ACHN (cell line): Measurements from ENCODE around the gene SLC35F1.
A peak's percentile ranks its signal among the peaks of the same experiment; 100 is the strongest.

Source experiments
- DNase-seq: peaks from one replicate; pipeline ENCODE4 v3.0.0-alpha.2; 2015
- in situ Hi-C: cut with HindIII; loops from 2 replicates; pipeline ENCODE4 v1.10.0; 2017; ENCODE audit warnings: low sequenced_read_pairs, low pct_ligation_motif_present, low pct_unique_long_range_greater_than_20kb

SLC35F1 gene

DNA sequence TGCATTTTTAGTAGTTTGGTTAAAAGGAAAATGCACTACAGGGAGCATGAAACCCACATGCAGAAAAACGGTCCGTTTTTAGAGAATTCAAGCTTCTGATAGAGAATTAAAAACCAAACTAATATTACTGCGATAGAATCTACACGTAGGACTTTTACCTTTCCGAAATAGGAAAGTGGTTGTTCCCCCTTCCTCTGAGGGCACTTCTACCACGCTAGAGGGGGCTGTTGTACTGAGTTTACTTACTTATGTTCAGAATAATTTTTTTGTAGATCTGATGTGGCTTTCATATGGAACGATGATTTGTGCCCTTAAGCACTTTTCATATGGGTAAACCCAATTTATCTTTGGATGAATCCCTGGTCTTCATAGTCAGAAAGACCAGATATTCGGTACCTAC, 376.7 kb downstream of the SLC35F1 start:
- in situ Hi-C loops, result no loop called here
- peak; percentile 63 for DNase-seq

DNA sequence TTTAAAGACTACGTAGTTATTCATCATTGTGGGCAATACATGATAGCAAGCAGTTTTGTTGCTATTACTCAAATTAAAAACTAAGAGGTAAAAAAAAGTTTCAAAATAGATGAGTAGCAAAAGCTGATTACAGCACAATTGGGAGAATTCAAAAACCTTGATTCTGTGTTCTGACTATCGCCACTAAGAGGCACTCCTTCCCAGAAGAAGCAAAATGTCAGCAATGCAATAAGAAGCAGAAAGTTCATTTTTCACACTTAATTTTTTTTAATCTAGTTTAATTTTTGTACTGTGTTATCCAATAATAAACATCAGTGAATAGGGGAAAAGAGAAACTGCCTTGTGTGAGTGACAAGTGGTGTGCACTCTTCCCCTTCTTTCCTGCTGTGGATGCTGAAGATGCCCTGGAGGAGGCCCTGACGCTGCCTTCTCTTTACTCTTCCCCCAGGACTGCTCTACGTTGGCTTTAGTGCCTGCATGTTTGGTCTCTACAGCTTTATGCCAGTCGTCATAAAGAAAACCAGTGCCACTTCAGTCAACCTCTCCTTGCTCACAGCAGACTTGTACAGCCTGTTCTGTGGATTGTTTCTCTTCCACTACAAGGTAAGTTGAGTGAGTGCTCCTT, 377.8 kb downstream of the SLC35F1 start:
- in situ Hi-C loops, result no loop called here

DNA sequence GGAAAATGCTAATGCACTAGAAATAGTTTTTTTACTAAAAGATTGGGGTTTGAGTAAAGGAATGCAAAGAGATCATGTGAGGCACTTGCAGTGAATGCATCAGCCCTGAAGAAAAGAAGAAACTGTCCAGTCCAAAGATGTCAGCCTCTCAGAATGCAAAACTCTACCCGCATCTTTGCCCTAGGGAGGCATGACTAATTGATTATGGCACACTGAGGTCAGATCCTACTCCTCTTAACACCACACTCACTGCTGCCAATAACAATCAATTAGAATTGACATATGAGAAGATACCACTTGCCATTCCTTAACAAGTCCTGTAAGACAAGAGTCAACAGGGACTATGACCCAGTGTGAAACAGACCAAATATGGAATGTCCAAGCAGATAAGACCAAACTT, 378.7 kb downstream of the SLC35F1 start:
- in situ Hi-C loops, result no loop called here
- DNase-seq, result no peak

More for the DNA sequence above, 377.8 kb downstream of the SLC35F1 start:
- DNase-seq, result peak; percentile 12

DNA sequence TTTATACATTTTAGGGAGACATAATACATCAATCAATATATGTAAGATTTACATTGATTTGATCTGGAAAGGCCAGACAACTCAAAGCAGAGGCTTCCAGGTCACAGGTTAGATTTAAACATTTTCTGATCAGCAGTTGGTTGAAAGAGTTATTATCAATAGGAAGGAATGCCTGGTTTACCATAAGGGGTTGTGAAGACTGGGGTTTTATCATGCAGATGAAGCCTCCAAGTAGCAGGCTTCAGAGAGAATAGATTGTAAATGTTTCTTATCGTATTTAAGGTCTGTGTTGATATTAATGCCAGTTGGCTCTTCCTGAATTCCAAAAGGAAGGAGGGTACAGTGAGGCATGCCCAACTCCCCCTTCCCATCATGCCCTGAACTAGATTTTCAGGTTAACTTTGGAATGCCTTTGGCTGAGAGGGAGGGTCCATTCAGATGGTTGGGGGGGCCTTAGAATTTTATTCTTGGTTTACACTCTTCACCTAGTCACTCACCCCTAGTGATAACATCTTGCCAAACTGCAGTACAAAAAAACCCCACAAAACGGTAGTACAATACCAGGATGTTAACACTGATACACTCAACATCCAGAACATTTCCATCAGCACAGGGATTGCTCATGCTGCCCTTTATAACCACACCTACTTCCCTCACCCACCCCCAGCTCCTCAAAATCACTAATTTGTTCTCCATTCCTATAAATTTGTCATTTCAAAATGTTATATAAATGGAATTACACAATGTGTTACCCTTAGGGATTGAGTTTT, 381.5 kb downstream of the SLC35F1 start:
- in situ Hi-C loops, result no loop called here
- no peak for DNase-seq

DNA sequence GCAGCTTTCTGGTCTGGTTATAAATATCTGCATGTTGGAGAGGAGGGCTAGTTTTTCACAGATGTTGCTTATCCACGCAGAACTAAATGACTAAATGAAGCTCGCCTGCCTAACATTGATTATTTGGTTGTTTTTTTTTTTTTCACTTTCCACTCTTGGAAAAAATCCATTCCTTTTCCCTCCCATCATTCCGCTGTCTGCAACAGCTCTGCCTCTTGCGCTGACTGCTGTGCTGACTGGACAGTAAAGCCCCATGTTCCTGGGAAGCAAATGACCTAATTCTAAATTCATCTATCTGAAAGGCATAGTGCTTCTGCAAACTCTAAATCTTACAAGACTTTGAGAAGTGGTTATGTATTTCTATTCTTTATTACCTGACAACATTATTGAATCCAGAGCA, 385.5 kb downstream of the SLC35F1 start:
- DNase-seq, result no peak
- in situ Hi-C loops, result no loop called here

DNA sequence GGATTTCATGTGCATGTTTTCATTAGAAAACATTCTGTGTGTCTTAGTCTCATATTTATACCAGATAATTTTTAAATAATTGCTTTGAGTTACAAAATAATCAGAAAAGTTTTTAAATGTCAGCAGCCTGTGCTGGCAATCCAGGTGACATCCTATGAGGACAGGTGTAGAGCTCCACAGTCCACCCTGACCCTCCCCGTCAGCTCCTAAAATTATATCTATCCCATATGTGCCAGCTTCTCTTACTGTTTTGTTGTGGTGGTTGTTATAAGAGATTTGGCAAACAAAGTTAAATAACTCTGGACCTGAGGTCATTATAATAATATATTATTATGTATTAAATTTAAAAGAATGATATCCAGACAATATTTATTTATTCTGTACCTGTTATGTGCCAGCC, 387.8 kb downstream of the SLC35F1 start:
- in situ Hi-C loops, result no loop called here

DNA sequence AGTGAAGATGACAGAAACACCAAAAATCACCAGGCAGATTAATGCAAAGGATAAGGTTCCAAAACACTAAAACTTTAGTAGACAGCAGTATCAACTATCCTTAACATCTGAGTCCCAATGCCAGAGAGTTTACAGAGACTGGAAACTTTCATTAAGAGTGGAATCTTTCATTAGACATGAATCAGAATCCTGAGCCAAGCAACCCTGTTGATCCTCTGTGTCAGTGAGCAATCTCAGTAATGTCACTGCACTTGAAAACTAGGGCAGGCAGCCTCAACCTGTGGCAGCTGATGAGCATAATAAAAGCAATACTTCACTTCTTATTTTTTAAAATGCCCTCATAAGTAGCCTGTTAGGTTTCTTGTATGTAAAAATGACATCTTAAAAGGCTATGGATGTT, 388.3 kb downstream of the SLC35F1 start:
- in situ Hi-C loops, result no loop called here
- no peak for DNase-seq

More for the DNA sequence above, 387.8 kb downstream of the SLC35F1 start:
- DNase-seq, result no peak

DNA sequence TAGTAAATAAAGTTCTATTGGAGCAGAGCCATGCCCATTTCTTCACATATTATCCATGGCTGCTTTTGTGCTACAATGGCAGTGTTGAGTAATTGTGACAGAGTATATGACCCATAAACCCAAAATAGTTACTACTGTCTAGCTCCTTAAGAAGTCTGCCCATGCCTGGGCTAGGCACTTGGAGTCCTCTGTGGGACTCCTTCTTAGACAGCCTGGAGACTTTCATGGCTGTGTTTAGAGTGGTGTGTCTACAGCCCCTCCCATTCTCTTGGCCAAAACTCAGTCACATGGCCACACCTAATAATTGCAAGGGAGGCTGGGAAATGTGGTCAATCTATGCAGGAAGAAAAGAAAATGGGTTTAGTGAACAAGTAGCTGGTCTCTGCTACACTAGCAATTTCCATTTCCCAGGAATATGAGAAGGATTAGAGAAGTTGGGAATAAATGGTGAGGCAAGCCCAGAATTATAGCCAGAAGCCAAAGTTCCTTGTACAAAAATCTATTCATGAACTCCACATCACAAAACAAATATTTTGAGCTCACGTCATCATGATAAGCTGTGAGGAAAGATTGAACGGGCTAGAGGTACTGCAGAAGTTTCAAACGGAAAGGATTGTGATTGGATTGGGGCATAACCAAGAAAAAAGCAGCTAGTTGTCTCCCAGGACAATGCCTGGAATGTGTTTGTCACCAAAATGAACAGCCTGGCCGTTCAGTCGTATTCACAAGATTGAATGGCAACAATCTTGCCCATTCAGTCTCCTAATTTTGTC, 389.3 kb downstream of the SLC35F1 start:
- in situ Hi-C loops, result no loop called here
- DNase-seq, result no peak

DNA sequence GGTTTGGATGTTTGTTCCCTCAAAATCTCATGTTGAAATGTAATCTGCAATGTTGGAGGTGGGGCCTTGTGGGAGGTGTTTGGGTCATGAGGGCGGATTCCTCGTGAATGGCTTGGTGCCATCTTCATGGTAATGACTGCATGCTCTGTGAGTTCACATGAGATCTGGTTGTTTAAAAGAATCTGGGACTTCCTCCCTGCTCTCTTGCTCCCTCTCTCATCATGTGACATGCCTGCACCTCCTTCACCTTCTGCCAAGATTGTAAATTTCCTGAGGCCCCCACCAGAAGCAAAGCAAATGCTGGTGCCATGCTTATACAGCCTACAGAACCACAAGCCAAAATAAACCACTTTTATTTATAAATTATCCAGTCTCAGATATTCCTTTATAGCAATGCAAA, 390.8 kb downstream of the SLC35F1 start:
- DNase-seq, result no peak
- in situ Hi-C loops, result no loop called here

DNA sequence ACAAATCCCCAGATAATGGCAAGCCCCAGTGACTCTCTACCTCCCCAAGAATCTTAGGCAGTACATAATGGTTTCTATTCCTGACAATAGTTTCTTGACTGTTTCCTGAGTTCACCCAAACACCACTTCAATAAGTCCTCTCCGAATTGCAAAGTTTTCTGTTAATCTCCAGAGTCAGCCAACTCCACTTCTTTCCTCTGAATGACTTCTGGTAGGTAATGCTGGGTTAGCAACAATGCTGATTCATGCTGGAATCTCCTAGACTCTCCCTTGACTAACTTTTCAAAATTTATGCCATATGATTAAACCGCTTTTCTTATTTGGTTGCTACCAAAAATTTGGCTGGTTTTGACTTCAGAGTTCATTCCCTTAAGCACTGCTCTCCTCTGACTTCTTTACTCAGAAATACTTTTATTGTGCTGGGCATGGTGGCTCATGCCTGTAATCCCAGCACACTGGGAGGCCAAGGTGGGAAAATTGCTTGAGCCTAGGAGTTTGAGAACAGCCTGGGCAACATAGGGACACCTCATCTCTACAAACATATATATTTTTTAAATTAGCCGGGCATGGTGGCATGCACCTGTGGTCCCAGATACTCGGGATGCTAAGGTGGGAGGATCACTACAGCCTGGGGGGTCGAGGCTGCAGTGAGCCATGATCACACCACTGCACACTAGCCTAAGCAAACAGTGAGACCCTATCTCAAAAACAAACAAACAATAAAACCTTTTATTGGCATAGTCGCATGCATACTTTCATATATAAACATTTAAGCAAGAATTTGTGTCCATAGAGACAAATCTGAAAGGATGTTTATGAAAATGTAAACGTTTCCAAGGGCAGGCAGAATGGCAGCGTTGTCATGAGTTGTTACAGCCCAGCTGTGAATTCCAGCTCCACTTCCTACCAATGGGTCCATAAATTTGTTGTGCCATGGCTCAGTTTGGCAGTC, 391.7 kb downstream of the SLC35F1 start:
- in situ Hi-C loops, result no loop called here
- DNase-seq, result no peak

DNA sequence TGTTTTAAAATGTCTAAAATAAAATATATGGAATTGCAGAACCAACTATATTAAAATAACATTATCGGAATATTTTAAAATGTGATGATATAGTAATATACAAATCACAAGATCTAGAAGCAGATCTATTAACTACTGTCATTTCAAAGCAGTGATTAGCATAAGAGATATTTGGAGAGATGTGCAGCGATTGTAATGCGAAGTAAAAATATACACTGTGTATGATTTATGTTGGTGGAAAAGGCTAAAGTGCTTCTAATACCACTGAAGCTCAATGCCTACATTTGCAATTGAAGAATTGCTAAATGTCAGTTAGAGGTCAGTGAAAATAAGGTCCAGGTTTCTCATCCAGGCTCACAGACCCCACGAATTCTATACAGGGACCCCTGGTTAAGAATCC, 392.4 kb downstream of the SLC35F1 start:
- in situ Hi-C loops, result no loop called here
- no peak for DNase-seq

DNA sequence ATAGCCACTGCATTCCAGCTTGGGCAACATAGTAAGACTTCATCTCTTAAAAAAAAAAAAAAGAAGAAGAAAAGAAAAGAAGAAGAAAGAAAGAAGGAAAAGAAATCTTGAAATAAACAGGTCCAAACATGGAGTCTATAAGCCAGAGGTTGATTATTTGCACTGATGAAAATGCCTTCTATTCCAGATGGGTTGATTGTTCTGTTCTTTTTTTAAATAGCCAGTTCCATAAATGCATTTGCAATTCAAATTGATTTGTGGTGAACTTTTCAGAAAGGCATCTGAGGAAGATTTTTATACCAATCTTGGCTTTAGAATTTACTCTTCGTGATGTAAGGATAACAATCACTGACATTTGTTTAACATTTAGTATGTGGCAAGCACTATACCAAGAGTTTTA, 397.3 kb downstream of the SLC35F1 start:
- no peak for DNase-seq
- in situ Hi-C loops, result no loop called here

DNA sequence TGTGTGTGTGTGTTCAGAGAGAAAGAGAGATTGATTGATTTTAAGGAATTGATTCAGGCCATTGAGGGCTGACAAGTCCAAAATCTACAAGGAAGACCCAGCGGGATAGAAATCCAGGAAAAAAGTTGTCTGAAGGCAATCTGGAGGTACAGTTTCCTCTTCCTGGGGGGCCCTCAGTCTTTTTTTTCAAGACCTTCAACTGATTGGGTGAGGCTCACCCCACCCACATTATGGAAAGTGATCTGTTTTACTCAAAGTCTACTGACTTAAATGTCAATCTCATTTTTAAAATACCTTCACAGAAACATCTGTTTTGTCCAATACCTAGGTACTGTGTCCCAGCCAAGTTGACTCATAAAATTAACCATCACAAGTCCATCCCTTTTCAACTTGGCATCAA, 398.0 kb downstream of the SLC35F1 start:
- in situ Hi-C loops, result no loop called here
- no peak for DNase-seq

DNA sequence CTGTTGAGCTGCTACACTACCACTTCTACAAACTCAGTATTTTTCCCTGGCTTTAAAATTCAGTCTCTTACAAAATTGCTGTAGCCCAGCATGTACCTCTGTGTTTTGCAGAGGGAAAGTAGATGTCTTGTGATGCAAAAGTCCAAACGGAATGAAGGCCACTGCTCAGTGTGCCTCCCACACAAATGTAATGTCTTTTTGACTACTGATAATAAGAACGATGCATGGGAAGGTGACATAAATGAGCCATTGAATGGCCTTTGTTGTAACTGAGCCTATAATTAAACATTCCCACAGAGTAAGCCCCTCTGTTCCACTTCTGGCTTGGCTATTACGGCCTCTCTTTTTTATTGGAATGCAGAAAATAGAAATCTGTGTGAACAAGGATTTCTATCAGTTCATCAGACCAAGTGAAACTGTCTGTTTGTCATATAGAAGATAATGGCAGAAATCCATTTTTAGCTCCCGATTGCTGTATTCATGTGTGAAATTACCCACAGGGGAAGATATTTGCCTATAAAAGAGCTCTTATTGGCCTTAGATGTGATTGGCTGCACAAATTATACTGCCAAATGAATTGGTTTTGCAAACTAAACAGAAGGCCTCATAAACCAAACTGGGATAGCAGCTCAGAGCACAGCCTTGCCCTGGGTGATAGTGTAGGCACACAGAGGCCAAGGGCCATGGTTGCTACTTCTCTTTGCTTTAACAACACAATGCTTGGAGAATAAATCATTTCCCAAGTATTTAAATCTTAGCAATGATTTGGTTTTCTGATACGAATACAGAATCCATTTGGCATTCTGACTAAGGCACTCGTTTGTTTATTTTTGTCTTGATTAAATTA, 399.6 kb downstream of the SLC35F1 start:
- DNase-seq, result no peak
- in situ Hi-C loops, result no loop called here

DNA sequence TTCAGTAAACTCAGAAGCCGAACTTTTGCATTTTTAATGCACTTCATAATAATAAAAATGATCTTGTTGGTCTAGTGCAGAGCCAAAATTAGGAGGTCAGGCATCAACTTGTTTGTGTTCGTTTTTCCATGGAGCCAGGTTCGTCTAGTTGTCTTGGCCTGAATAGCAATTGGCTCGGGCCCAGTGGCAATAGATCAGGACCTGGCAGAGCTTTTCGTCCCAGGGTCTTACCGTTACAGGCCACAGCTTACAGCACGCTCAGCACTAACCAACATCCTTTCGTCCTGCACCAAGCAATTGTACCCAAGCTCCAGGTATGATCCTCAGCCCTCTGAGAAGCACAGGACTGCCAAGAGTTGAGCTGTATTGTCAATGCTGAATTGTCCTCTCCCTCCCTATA, 400.5 kb downstream of the SLC35F1 start:
- in situ Hi-C loops, result no loop called here
- DNase-seq, result no peak

DNA sequence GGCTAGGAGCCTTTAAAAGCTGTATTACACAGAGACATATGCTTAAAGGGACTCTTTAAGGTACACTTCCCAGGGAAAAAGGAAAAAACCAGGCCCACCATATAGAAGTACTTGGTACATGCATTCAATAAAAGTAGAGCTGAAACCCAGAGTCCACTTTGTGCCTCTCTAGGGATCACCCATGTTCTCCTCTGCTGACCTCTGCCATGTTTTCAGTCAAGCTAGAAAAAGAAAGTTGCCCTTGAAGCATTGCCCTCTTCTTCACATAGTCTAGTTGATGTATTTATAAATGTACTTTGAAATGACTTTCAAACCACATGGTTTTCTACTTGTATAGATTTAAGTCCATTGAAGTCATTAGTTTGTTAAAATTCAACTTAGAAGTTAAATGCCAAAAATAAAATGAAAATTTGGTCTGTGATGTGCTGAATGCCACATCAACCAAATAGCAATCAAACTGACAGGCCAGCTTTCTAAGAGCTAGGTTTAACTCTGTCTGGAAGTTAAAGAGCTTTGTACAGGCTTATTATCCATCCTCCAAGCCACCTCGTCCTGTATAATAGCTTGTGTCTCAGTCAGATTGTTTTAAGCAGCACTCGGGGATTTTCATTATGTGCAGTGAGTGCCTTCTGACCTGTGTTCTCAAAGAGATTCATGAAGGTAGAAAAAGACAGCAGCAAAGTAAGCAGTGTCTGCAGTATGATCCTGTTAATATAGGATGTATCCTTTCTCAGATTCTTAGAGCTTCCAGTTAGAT, 402.5 kb downstream of the SLC35F1 start:
- DNase-seq, result no peak
- in situ Hi-C loops, result no loop called here

DNA sequence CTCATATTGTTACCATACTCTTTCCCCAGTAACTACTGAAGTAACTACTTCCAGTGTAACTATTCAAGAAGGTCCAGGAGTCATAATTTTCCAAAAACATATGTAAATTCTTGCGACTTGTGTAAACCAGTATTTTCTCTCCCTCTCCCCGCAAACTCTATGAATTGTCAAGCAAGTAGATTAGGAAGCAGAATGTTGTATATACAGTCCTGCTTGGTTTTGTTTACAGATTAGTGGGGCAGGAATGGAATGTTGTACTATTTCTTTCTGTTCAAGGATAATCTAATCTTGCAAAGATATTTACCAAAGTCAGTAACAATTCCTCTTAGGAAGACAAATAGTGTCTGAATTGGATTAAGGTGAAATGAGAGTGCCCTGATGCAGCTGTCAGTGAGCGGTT, 406.1 kb downstream of the SLC35F1 start:
- DNase-seq, result no peak
- in situ Hi-C loops, result no loop called here
